GM21515 (cell line): ENCODE measurements around the gene EEFSEC.
"Not testable (repeated sequence)": the region's sequence is repeated elsewhere in the genome, so short reads cannot be mapped to it uniquely, and the experiment has no call there.

Experiments used
- ATAC-seq: cut with Tn5 transposase; IDR thresholded peaks from one replicate; pipeline ENCODE4 v1.9.1; 2021; ENCODE audit not compliant: unreplicated experiment

The EEFSEC gene

GRCh38 chr3:128152419-128153155, 694 bp upstream of the EEFSEC start:
- ATAC-seq = no peak

- not testable (repeated sequence) for ATAC-seq
These were observed 1.1 kb downstream of the EEFSEC start for GRCh38 chr3:128154354-128154753.

DNA sequence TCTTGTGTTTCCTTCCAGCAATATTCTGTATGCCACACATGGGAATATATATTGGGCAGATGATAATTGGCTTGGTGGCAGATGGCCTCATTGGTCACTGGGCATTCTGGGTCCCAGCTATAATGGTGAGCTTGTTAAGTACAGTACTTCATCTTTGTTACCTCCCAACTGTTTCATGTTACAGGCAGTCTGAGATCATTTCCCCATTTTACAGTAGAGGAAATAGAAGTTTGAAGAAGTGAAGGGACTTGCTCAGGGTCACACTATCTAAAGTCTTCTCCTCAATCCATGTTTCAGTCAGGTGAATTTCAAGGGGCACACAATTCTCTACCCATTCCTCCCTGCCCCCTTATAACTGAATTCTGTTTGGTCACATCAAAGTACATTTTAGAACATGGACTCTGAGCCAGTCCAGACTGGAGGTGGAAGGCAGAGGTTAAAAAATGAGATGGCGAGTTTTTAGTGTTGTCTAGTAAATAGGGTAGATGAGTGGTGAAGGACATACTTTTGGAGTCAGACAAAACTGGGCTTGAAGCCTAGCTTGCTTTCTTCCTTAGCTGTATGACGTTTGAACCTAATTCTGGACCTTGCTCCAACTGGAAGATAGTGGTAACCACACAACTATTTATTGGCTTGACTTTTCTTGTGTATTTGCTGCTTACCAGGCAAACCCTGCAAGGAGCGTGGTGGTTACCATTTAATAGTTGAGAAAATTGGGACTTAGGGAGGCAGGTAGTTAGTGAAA, 2.5 kb downstream of the EEFSEC start:
- no peak for ATAC-seq

DNA sequence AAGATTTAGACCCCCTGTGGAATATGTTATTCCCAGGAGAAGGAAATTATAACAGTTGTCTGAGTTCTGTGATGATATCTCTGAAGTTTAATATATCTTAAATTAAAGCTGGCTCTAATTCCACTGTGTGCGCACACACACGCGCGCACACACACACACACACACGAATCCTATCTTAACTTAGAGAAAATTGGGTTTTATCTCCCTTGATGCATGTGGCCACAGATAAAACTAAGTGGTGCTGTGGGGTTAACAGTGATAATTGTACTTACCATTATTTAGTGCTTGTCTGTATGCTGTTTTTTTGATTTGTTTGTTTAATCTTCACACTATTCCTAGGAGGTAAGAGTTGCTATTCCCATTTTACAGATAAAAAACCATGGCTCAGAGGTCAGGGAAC, 7.4 kb downstream of the EEFSEC start:
- no peak for ATAC-seq

DNA sequence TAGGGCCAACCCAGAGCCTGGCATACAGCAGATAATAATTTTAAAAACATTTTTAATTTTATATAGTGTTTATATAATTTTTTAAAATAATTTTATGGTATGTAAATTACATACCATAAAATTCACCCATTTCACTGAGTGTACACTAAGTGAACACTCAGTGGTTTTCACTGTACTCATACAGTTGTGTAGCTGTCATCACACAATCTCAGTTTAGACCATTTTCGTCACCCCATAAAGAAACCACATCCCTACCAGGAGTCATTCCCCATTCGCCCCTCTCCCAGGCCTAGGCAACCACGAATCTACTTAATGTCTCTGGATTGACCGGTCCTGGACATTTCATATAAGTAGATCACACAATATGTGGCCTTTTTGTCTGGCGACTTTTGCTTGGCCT, 10.2 kb downstream of the EEFSEC start:
- ATAC-seq = no peak

DNA sequence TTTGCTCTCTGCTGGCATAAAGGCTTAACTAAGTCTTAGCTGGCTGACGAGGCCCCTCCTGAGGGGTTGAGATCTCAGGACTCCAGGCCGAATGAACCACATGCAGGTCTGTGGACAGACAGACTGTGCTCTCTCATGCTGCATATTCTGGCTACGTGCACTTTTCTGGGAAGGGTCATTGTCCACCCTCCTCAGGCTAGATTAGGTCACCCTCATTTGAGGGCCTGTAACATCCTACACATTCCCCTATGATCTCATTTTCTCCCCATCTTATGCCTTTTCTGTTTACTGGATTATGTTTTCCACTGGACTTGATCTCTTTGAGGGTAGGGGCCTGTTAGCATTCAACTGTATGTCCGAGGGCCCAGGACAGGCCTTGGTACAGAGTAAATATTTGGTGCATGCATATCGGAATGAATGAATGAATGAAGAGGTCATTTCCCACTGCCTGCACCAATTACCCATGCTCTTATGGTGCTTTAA, 13.7 kb downstream of the EEFSEC start:
- no peak for ATAC-seq

DNA sequence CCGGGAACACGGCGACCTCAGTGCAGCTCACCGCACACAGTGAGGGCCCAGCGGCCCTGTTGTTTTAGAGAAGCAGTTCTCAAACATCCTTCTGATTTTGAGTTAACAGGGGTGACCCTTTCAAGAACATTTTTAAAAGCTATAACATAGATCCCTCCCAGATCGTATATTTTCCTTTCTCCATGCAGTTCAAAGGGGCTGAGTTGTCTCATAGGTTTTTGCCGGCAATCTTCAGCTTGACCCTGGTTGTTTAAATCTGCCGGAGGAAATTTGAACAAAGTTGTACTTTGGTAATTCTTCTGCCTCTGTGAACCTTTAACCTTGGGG, 14.3 kb downstream of the EEFSEC start:
- ATAC-seq = no peak

DNA sequence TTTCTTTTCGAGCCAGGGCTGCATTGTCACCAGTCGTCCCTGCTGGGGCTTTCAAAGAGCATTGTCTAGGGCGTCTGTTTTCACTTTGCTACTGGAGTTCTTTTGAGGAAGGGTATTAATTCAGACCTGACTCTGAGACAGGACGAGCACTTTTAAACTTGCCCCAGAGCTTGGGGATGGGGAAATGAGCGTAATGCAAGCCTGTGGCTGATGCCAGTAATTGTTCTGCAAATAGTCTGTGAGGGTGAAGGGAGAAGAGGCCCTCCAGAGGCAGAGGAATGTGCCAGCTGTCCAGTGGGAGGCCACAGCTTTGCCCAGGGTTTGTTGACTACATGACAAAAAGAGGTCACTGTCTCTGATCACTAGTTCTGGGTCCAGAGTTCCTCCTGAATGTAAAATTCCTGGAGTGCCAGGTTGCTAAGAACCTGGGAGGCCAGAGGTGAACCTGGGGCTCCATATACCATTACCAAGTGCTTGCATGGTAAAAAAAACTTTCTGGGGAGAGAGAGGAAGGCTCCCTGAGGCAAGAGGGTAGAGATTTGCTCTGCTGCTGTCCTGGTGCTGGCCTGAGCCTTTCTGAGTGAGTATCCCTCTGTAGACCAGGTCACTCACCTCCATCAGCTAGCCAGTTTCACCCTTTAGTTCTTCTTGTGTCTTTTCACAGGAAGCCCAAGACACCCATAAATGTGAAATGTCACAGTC, 14.8 kb downstream of the EEFSEC start:
- ATAC-seq = no peak

- no peak for ATAC-seq
These were observed 15.6 kb downstream of the EEFSEC start for GRCh38 chr3:128168836-128169235.

- no peak for ATAC-seq
These were observed 17.7 kb downstream of the EEFSEC start for GRCh38 chr3:128170866-128171516.

DNA sequence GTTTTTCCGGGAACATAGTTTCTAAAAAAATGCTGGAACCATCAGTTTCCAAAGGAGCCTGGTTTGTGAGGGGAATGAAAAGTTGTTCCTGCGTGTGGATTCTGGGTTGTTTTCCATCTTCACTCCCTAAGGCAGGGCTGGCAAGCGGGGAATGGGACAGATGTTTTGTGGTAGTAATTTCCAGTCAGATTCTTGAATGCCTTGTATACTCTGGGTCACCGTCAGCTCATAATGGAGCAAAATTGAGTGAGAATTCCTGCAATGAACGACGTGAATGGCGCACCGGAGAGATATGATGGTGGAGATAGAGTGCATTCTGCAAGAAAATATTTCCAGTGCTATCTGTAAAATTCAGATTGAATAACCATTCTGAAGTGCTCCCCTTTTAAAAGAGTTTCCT, 19.9 kb downstream of the EEFSEC start:
- no peak for ATAC-seq

DNA sequence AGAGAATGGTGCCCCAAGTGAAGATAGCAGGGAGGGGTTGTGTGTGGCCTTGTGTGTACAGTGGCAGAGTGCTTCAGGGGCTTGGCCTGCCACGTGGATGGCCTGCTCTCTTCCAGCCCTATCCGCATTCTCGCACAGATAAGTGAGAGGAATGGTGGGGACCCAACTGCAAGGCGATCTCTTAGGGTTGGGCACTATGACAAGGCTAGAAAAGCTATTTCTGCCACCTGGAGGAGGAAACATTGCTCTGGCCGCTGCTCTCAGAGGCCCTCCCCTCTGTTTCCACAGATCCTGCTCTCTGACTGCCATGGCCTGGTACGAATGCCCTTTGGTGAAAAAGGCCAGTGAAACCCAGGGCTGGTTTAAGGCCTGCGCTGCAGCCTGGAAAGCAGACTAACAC, 20.6 kb downstream of the EEFSEC start:
- no peak for ATAC-seq

DNA sequence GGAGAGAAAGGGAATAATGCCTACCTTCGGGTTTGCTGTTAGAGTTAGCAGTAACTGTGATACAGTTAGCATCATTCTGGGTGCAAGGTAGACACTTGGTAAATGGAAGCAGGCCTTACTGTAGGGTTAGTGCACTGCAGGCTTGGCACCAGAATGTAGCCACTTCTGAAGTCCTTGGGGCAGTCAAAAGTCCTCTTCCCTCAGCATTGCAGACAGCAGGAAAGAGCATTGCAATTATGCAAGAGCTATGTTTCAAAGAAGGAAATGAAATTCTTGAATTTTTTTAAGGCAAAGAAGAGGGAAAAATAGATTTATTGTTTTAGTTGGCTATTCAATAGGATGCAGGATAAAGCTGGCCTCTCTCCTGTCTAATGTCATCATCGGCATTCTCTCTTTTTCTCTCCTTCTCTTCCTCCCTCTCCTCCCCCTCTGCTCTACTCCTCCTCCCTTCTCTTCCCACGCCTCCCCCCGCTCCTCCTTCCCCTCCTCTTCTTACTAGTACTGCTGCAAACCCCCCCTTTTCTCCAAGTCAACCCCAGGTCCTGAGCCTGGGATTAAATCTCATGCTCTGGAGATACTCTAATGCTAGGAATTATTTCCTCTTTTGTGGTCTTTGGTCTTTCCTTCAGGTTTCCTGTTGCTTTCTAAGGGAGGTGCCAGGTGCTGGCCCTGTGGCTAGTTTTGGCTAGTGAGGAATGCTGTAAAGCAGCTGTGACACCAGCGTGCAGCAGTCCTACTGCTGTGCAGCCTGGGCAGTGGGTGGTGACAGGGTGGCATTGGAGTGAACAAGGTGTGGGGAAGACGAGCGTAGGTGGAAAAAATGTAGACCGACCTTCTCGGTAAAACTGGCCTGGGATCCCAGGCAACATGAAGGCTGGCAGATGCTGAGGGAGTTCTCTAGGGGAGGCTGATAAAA, 21.7 kb downstream of the EEFSEC start:
- no peak for ATAC-seq

DNA sequence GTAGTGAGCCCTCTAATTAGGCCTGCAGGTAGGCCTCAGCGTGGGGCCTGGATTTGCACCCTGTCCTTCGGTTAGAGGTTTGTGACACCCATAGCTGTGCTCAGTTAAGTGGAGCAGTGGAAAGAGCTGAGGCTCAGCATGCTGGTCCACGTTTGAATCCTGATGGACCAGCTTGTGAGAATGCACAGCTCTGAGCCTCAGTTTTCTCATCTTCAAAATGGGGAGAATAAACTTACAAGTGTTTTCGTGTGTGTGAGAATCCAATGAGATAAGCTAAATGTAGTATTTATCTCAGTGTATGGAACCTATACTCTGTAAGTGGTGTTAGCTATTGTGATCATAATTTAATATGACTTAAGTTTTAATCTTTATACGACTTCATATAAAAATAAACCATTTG, 22.5 kb downstream of the EEFSEC start:
- ATAC-seq = no peak

GRCh38 chr3:128176276-128176833, 23.1 kb downstream of the EEFSEC start:
- no peak for ATAC-seq

DNA sequence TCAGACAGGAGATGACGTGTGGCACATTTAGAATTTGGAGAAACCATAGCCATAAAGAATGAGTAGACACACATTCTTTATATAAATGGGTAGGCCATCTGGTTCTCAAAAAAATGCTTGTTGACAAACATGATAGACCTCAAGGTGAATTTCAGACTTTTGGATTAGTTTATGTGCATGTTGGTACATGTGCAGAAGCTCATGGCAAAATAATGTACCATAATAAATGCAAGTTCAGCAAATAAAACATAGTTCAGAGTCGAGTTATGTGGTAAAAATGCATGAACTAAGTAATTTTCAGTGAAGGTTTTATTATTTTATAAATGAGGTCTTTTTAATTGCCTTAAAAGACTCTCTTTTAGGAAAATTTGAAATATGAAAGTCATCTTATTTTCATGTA, 24.6 kb downstream of the EEFSEC start:
- no peak for ATAC-seq

DNA sequence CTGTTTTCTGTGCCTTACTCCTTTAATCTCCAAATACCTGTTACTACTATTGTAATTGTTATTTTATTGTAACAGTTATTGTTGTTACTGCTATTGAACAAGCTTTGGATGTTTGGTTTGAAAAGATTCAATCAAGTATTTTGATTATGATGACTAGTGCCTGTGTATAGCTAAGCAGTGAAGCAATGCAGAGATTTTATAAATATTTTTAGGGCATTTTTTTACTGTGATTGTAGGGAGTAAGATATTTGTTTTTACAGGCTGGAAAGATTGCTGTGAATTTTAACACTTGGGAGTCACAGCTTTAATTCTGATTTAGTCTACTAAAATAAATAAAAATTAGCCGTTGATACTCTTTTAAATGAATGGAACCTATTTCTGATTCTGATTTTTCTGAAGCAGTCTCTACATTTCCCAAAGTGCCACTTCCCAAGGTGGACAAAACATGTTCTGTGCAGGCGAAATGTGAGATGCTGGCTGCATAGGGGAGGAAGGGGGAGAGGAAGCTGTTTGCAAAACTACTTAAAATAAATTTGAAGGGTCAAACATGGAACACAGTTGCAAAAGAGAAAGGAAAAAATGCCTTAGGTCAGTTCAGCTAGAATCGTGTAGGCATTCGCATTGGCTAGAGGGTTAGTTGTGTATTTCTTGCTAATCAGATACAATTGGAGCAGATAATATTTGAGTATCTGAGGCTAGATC, 25.7 kb downstream of the EEFSEC start:
- no peak for ATAC-seq

GRCh38 chr3:128179484-128179819, 26.2 kb downstream of the EEFSEC start:
- no peak for ATAC-seq

- no peak for ATAC-seq
These were observed 27.2 kb downstream of the EEFSEC start for GRCh38 chr3:128180436-128180835.

DNA sequence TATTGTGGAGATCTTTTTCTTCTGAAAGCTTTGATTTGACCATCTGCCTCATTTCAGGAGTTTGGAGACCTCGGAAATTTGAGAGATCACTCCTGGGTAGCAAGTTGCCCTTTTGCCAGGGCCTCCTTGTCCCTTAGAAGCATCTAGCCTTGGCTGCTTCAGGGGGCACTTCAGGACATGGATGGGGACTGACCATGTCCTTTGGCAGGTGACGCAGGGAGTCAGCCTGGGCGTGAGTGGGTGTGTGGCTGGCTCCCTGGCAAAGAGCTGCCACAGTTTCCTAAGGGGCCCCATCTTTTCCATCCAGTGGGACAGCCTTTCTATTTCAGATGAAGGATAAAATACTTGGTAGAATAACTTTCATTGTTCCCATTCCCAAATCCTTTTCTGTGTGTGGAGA, 27.6 kb downstream of the EEFSEC start:
- ATAC-seq = no peak
